Upper lobe of left lung (tissue), 4 donors: ENCODE results near the gene CAPZB.

Experiments used
- CTCF ChIP-seq, 6 experiments: fragments of 450-650 bp in 4 of 6; fragments of 200-600 bp in 2 of 6; sonication (generic) in 2 of 6; IDR thresholded peaks; one replicate each; pipeline ENCODE4 v1.5.1; 2016 to 2019; ENCODE audit warnings: antibody characterized with exemption in 6 of 6
- POLR2A ChIP-seq, 4 donors: fragments of 450-650 bp; IDR thresholded peaks; one replicate each; pipeline ENCODE4 v1.5.1; 2016 to 2017; ENCODE audit warnings: antibody characterized with exemption in 4 of 4, mild to moderate bottlenecking in 2 of 4
- POLR2AphosphoS5 ChIP-seq, 2 donors: sonication (generic); formaldehyde crosslinking; IDR thresholded peaks; one replicate each; pipeline ENCODE4 v1.5.1; 2017; ENCODE audit warnings: antibody characterized with exemption in 2 of 2

GRCh38 chr1:19405195-19405760, 80.1 kb downstream of the CAPZB start:
- TF ChIP-seq POLR2A (IDR thresholded peaks at IDR 0.05): no peak
- TF ChIP-seq CTCF (IDR thresholded peaks at IDR 0.05): no peak
- TF ChIP-seq POLR2AphosphoS5 (IDR thresholded peaks at IDR 0.05): no peak
